ENCODE data around the gene KRTAP10-3.

KRTAP10-3 gene

DNA sequence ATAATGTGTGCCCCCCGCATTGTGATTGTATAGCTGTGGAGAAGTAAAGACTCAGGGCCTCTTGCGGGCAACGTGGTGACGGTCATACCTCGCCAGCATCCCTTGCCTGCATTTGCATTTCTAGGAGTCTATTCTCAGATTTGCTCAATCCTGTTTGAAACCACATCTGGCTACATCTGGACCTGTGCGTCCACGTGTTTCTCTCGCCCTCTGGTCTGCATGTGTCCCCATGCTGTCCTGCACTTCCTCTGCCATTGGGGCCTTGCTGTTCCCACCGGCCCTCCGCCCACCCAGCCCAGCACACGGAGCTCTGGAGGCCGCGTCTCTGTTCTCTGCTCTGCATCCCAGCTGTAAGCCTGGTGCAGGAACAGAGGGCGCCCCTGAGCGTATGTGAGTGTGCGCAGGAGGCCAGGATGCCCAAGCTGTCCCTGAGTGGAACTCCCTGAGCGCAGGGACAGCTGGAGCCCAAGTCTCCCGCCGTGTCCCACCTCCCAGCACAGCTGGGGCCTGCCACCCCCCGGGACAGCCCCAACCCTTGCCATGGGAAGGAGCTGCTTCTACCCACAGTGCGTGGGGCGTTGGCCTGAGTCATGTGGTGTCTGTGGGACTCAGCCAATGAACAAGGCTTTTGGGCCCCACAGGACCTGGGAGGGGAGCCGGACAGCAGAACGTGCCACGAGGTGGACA, 8.9 kb downstream of the KRTAP10-3 start:
- Histone ChIP-seq H3K36me3 (replicated peaks; ENCODE audit: low read depth, low read length) (no peaks in the 10 kb centered on the region), H3K4me2 (ENCODE audit: low read length) (no peak overlapping the region), H3K27me3 (ENCODE audit: low read depth, low read length) (no peaks in the 10 kb centered on the region), H3K9me3 (ENCODE audit: insufficient read depth, low read length) (0 out of 2 replicates have a peak, but pooled peaks cover 9% of the 10 kb centered on the region), H3K4me3 (ENCODE audit: low read length) (no peak overlapping the region), H3K79me2 (ENCODE audit: low read length) (no peaks in the 10 kb centered on the region), H2AFZ (ENCODE audit: low read depth, low read length) (no peak overlapping the region), H4K20me1 (ENCODE audit: insufficient read depth, low read length) (no peaks in the 10 kb centered on the region), H3K4me1 (ENCODE audit: low read length) (peaks cover 3% of the 10 kb centered on the region), H3K27ac (ENCODE audit: low read length) (no peak overlapping the region), H3K9ac (ENCODE audit: low read length) (no peak overlapping the region)
- TF ChIP-seq CTCF (IDR thresholded peaks at IDR 0.05; ENCODE audit: low read depth, low read length) (no peak), EZH2phosphoT487 (IDR thresholded peaks at IDR 0.05; ENCODE audit: low read depth) (no peak)

- H3K27me3 ChIP-seq (ENCODE audit: low read depth, low read length), result no peaks in the 10 kb centered on the region
- no peaks in the 10 kb centered on the region for H3K36me3 ChIP-seq (replicated peaks; ENCODE audit: low read depth, low read length)
- H3K9ac ChIP-seq (ENCODE audit: low read length), result no peak overlapping the region
- H3K9me3 ChIP-seq (ENCODE audit: insufficient read depth, low read length), result 0 out of 2 replicates have a peak, but pooled peaks cover 9% of the 10 kb centered on the region
- H4K20me1 ChIP-seq (ENCODE audit: insufficient read depth, low read length), result no peaks in the 10 kb centered on the region
- H3K27ac ChIP-seq (ENCODE audit: low read length), result no peak overlapping the region
- H3K4me2 ChIP-seq (ENCODE audit: low read length), result no peak overlapping the region
- H3K4me3 ChIP-seq (ENCODE audit: low read length), result no peak overlapping the region
- peaks cover 3% of the 10 kb centered on the region for H3K4me1 ChIP-seq (ENCODE audit: low read length)
- no peak for TF ChIP-seq EZH2phosphoT487 (IDR thresholded peaks at IDR 0.05; ENCODE audit: low read depth)
- no peak for TF ChIP-seq CTCF (IDR thresholded peaks at IDR 0.05; ENCODE audit: low read depth, low read length)
- H3K79me2 ChIP-seq (ENCODE audit: low read length), result no peaks in the 10 kb centered on the region
- H2AFZ ChIP-seq (ENCODE audit: low read depth, low read length), result no peak overlapping the region
These were observed 9.7 kb downstream of the KRTAP10-3 start for GRCh38 chr21:44548922-44549321.

- no peaks in the 10 kb centered on the region for H3K36me3 ChIP-seq (replicated peaks; ENCODE audit: low read depth, low read length)
- no peaks in the 10 kb centered on the region for H3K27me3 ChIP-seq (ENCODE audit: low read depth, low read length)
- no peak overlapping the region for H3K9ac ChIP-seq (ENCODE audit: low read length)
- no peak overlapping the region for H3K4me3 ChIP-seq (ENCODE audit: low read length)
- H3K79me2 ChIP-seq (ENCODE audit: low read length), result no peaks in the 10 kb centered on the region
- H3K27ac ChIP-seq (ENCODE audit: low read length), result no peak overlapping the region
- 0 out of 2 replicates have a peak, but pooled peaks cover 9% of the 10 kb centered on the region for H3K9me3 ChIP-seq (ENCODE audit: insufficient read depth, low read length)
- TF ChIP-seq EZH2phosphoT487 (IDR thresholded peaks at IDR 0.05; ENCODE audit: low read depth) (no peak), CTCF (IDR thresholded peaks at IDR 0.05; ENCODE audit: low read depth, low read length) (no peak)
- peaks cover 3% of the 10 kb centered on the region for H3K4me1 ChIP-seq (ENCODE audit: low read length)
- no peak overlapping the region for H2AFZ ChIP-seq (ENCODE audit: low read depth, low read length)
- no peak overlapping the region for H3K4me2 ChIP-seq (ENCODE audit: low read length)
- no peaks in the 10 kb centered on the region for H4K20me1 ChIP-seq (ENCODE audit: insufficient read depth, low read length)
These were observed 10.2 kb downstream of the KRTAP10-3 start for GRCh38 chr21:44548381-44548780.

DNA sequence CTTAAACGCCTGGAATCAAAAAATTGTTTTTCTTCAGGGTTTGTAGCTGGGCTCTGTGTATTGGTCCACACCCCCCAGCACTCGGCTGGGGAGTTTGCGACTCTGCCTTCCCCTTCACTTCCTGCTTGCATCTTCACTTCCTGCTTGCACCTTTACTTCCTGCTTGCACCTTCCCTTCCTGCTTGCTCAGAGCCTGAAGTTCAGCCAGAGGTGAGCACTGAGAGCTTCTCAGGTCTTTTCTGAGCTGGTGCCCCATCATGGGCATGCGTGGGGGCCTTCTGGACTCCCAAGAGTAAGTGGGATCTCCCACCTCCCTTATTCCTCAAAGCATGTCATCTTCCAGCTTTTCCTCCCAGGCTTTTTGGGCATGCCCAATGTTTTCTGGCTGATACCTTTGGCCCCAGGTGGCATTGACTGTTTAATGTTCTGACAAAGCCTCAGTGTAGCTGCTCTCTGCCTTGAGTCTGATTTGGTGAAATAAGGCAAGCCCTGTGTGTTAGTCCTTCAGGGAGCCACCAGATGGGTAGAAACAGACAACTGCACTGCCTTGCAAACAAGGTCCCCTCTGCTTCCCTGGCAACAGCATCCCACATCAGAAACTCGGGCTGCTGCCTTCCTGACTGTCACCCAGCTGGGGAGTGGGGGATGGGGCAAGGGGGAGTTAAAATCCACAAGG, 10.8 kb downstream of the KRTAP10-3 start:
- TF ChIP-seq CTCF (IDR thresholded peaks at IDR 0.05; ENCODE audit: low read depth, low read length) (no peak), EZH2phosphoT487 (IDR thresholded peaks at IDR 0.05; ENCODE audit: low read depth) (no peak)
- Histone ChIP-seq H3K4me1 (ENCODE audit: low read length) (peaks cover 3% of the 10 kb centered on the region), H3K4me2 (ENCODE audit: low read length) (no peak overlapping the region), H3K27ac (ENCODE audit: low read length) (no peak overlapping the region), H3K9me3 (ENCODE audit: insufficient read depth, low read length) (0 out of 2 replicates have a peak, but pooled peaks cover 9% of the 10 kb centered on the region), H3K79me2 (ENCODE audit: low read length) (no peaks in the 10 kb centered on the region), H3K36me3 (replicated peaks; ENCODE audit: low read depth, low read length) (no peaks in the 10 kb centered on the region), H3K27me3 (ENCODE audit: low read depth, low read length) (no peaks in the 10 kb centered on the region), H3K9ac (ENCODE audit: low read length) (no peak overlapping the region), H2AFZ (ENCODE audit: low read depth, low read length) (peak overlapping the region; percentile 64; the same call in 1 of the 2 replicates), H3K4me3 (ENCODE audit: low read length) (no peak overlapping the region), H4K20me1 (ENCODE audit: insufficient read depth, low read length) (no peaks in the 10 kb centered on the region)
